Neural crest cell (in vitro differentiated cells): ENCODE measurements around the gene SMAD3. TPM values are rescaled to one million over a fixed set of nuclear protein-coding genes. Genes with fewer than 3 reads are reported as not detected.

ENCODE experiments used
- DNase-seq: peaks from one replicate; pipeline ENCODE4 v3.0.0; 2021; ENCODE audit warnings: low read depth, mixed read lengths, low spot score
- H3K27ac Mint-ChIP-seq: one replicate; pipeline ENCODE4 v1.8.0; 2021; ENCODE audit warnings: mild to moderate bottlenecking, mixed read lengths; ENCODE audit not compliant: unreplicated experiment
- H3K27me3 Mint-ChIP-seq: 2 replicates; pipeline ENCODE4 v1.8.0; 2021; ENCODE audit warnings: low read depth, mild to moderate bottlenecking, mixed read lengths
- H3K36me3 Mint-ChIP-seq: 2 replicates; pipeline ENCODE4 v1.8.0; 2021; ENCODE audit warnings: low read depth, mild to moderate bottlenecking, mixed read lengths
- H3K4me1 Mint-ChIP-seq: 2 replicates; pipeline ENCODE4 v1.8.0; 2021; ENCODE audit warnings: mixed read lengths
- H3K4me3 Mint-ChIP-seq: one replicate; pipeline ENCODE4 v1.8.0; 2021; ENCODE audit warnings: mild to moderate bottlenecking, mixed read lengths
- H3K9me3 Mint-ChIP-seq: 2 replicates; pipeline ENCODE4 v1.8.0; 2021; ENCODE audit warnings: mixed read lengths
- total RNA-seq: library from RNA; stranded (reverse); gene quantifications from 2 replicates; pipeline ENCODE4 v1.2.1, GENCODE V29; 2021
- TF ChIP-seq, protein P1 (sequence below): fragments of 200-600 bp; sonication (generic); conservative IDR thresholded peaks from 2 replicates; pipeline ENCODE4 v1.5.0; 2021; ENCODE audit warnings: antibody characterized with exemption, mild to moderate bottlenecking

Gene SMAD3
- total RNA-seq, 1 donor from 2014 or later = 39.5 TPM

DNA sequence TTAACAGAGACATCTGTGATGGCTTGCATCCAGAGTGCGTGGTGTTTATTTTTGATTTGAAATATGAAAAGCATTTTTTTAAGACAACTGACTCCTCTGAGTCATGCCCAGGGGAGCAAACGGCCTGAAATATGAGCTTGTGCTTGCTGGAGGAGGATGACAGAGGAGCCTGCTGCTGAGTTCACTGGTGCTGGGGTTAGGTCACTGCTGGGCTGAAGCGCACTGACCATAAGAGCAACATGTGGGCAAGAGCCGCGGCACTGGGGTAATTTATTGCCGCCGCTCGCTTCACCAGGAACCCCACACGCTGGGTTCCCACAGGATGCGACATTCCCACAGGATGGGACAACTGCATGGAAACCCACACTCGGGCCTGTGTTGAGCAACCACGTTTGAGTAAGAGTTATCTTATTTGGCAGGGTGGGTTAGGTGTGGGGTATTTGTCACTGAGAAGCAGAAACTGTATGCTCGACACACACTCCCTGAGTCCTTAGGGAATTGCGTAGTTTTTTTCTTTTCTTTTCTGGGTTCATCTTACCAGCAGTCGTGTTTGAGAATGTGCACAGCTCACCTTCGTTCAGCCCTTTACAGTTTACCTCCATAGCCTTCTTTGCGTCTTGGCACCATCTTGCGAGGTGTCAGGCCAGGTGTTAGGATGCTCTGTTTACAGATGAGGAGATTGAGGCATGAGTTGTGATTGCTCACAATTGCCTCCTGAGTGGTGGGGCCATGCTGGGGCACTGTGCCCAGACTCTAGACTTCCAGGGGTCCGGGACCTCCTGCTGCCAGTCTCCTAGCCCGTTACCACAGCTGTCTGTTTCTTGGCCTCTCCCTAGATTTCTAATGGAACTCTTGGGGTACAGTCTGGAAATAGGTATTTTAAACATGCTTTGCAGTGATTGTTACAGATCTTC, 60.4 kb downstream of the SMAD3 start:
- H3K4me3 Mint-ChIP-seq = no peak overlapping the region
- H3K27ac Mint-ChIP-seq = no peak overlapping the region
- peaks cover 27% of the 10 kb centered on the region for H3K4me1 Mint-ChIP-seq
- no peak for DNase-seq
- no peaks in the 10 kb centered on the region for H3K27me3 Mint-ChIP-seq
- no peaks in the 10 kb centered on the region for H3K9me3 Mint-ChIP-seq
- TF ChIP-seq, protein P1, sequence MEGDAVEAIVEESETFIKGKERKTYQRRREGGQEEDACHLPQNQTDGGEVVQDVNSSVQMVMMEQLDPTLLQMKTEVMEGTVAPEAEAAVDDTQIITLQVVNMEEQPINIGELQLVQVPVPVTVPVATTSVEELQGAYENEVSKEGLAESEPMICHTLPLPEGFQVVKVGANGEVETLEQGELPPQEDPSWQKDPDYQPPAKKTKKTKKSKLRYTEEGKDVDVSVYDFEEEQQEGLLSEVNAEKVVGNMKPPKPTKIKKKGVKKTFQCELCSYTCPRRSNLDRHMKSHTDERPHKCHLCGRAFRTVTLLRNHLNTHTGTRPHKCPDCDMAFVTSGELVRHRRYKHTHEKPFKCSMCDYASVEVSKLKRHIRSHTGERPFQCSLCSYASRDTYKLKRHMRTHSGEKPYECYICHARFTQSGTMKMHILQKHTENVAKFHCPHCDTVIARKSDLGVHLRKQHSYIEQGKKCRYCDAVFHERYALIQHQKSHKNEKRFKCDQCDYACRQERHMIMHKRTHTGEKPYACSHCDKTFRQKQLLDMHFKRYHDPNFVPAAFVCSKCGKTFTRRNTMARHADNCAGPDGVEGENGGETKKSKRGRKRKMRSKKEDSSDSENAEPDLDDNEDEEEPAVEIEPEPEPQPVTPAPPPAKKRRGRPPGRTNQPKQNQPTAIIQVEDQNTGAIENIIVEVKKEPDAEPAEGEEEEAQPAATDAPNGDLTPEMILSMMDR = no peak
- H3K36me3 Mint-ChIP-seq = no peaks in the 10 kb centered on the region

DNA sequence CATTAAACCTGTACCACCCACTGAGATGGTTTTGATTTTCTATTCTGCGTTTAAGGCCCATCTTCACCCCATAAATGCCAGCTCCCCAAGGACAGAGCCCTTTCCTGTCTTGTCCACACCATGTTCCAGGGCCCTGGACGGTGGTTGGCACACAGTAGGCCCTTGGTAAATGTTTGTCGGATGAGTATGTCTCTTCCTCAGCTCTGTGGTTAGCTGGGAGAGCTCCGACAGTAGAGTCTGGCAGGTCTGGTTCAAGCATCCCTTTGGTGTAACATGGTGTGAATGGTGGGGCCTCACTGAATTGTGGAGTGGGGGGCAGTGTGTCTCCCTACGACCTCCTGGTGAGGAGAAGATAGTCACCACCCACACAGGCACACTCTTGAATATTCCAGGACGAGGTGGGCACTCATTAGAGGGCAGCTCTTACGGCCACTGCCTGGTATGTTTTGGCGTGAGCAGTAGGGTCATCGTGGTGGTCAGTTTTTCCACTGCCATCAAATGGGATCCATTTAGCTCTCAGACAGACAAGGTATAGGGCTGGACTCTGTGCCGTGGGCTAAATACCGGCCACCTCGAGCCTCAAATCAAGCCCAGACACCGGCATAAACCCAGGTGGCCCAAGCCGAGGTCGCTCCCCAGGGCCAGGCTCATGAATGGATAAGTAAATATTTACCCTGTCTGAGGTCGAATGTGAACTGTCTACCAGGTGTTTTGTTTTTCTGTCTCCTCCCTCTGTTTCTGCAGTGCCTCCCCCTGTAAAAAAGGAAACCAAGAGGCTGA, 61.3 kb downstream of the SMAD3 start:
- H3K4me3 Mint-ChIP-seq = no peak overlapping the region
- no peak for DNase-seq
- H3K36me3 Mint-ChIP-seq = no peaks in the 10 kb centered on the region
- TF ChIP-seq, protein P1 = no peak
- no peaks in the 10 kb centered on the region for H3K9me3 Mint-ChIP-seq
- H3K27me3 Mint-ChIP-seq = no peaks in the 10 kb centered on the region
- peaks cover 23% of the 10 kb centered on the region for H3K4me1 Mint-ChIP-seq
- H3K27ac Mint-ChIP-seq = no peak overlapping the region

DNA sequence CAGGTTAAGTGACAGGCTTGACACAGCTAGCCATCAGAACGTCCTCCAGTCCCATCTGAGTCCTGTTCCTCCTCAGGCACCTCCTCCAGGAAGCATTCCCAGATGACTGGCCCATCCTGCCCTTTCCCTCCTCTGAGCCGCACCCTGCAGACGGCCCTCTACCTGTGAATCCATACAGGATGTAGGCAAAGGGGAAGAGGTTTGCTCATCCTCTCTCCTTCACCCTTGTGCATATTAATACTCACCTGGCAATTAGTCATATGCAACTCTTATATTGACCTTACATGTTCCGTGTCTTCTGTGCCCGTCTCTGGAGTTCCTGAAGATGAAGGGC, 61.9 kb downstream of the SMAD3 start:
- Mint-ChIP-seq H3K27me3 (no peaks in the 10 kb centered on the region), H3K4me3 (no peak overlapping the region), H3K27ac (no peak overlapping the region), H3K4me1 (peaks cover 21% of the 10 kb centered on the region), H3K36me3 (no peaks in the 10 kb centered on the region), H3K9me3 (no peaks in the 10 kb centered on the region)
- no peak for DNase-seq
- TF ChIP-seq, protein P1 = no peak

DNA sequence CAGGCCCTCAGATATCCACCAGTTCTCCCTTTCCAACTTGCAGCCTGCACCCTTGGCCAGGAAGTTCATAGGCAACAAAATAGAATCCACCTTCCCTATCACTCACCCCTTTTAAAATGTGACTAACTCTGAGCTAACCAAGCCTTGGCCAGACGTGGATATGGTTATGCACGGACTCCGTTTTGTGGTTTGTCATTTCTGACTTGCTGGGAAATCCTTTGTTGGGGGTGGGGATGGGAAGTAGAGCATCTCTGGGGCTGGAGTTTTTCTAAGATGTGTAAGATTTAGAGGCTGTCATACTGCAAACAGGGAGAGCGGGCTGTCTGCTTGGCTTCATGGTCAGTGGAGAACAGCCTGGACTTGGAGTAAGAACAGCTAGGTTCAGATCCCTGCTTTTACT, 62.6 kb downstream of the SMAD3 start:
- Mint-ChIP-seq H3K36me3 (no peaks in the 10 kb centered on the region), H3K27ac (peak overlapping the region; percentile 7), H3K9me3 (no peaks in the 10 kb centered on the region), H3K27me3 (no peaks in the 10 kb centered on the region), H3K4me3 (no peak overlapping the region), H3K4me1 (peaks cover 26% of the 10 kb centered on the region)
- TF ChIP-seq, protein P1 = no peak
- no peak for DNase-seq

DNA sequence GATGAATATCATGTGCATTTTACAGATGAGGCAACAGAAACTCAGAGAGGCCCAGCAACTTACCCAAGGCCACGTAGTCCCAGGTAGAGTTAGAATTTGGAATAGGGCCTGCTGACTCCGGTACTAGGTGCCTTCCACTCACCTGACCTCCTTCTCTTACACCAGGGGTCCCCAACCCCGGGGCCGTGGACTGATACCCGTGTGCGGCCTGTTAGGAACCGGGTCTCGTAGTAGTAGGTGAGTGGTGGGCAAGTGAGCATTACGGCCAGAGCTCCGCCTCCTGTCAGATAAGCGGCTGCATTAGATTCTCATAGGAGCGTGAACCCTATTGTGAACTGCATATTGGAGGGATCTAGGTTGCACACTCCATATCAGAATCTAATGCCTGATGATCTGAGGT, 64.8 kb downstream of the SMAD3 start:
- Mint-ChIP-seq H3K27ac (no peak overlapping the region), H3K27me3 (no peaks in the 10 kb centered on the region), H3K4me1 (peaks cover 37% of the 10 kb centered on the region), H3K9me3 (no peaks in the 10 kb centered on the region), H3K4me3 (no peak overlapping the region), H3K36me3 (no peaks in the 10 kb centered on the region)
- DNase-seq = no peak
- TF ChIP-seq, protein P1 = no peak
